ENCODE results near the gene TMEM154.

- TF ChIP-seq POLR2A (IDR thresholded peaks at IDR 0.05) = no peak
- no peak for TF ChIP-seq CTCF (IDR thresholded peaks at IDR 0.05)
- no peak for TF ChIP-seq EP300 (IDR thresholded peaks at IDR 0.05)
- TF ChIP-seq POLR2AphosphoS5 (IDR thresholded peaks at IDR 0.05) = no peak
These were observed 1.3 kb upstream of the TMEM154 start for GRCh38 chr4:152680988-152681603.

Measured in sigmoid colon (tissue), 4 donors.